Measurements from ENCODE around the gene DNAJC15. TPM values are rescaled to one million over a fixed set of nuclear protein-coding genes. Genes with fewer than 3 reads are reported as not detected.

DNAJC15 gene
- total RNA-seq, 4 donors from 2014 or later, result 5.5 to 12.1 (median 10.9) TPM

DNA sequence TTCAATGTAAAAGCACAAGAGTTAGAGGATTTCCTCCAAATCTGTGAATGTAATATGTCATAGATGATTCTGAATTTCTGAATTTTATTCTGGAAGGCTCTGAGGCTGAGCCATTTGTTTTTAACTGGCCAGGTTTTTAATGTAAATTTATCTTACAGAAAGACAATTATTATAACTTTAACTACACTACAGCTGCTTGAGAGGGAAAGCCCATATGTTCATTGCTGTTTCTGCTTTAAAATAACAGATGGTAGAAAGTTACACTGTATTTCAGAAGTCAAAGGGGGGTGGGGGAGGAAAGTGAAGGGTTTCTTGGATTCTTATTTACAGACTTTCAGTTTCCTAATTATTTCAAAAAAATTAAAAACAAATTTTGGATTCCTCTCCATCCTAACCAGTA is 62.8 kb downstream of the DNAJC15 start:
- no peak for DNase-seq (ENCODE audit: low spot score)
- no peak for ATAC-seq (ENCODE audit: low FRiP score)
- TF ChIP-seq, protein P1, sequence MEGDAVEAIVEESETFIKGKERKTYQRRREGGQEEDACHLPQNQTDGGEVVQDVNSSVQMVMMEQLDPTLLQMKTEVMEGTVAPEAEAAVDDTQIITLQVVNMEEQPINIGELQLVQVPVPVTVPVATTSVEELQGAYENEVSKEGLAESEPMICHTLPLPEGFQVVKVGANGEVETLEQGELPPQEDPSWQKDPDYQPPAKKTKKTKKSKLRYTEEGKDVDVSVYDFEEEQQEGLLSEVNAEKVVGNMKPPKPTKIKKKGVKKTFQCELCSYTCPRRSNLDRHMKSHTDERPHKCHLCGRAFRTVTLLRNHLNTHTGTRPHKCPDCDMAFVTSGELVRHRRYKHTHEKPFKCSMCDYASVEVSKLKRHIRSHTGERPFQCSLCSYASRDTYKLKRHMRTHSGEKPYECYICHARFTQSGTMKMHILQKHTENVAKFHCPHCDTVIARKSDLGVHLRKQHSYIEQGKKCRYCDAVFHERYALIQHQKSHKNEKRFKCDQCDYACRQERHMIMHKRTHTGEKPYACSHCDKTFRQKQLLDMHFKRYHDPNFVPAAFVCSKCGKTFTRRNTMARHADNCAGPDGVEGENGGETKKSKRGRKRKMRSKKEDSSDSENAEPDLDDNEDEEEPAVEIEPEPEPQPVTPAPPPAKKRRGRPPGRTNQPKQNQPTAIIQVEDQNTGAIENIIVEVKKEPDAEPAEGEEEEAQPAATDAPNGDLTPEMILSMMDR (IDR thresholded peaks at IDR 0.05), result no peak

- TF ChIP-seq, protein P1 (IDR thresholded peaks at IDR 0.05), result no peak
- DNase-seq (ENCODE audit: low spot score), result no peak
- ATAC-seq (ENCODE audit: low FRiP score), result no peak
Measured at GRCh38 chr13:43088093-43088511, 64.7 kb downstream of the DNAJC15 start.

DNA sequence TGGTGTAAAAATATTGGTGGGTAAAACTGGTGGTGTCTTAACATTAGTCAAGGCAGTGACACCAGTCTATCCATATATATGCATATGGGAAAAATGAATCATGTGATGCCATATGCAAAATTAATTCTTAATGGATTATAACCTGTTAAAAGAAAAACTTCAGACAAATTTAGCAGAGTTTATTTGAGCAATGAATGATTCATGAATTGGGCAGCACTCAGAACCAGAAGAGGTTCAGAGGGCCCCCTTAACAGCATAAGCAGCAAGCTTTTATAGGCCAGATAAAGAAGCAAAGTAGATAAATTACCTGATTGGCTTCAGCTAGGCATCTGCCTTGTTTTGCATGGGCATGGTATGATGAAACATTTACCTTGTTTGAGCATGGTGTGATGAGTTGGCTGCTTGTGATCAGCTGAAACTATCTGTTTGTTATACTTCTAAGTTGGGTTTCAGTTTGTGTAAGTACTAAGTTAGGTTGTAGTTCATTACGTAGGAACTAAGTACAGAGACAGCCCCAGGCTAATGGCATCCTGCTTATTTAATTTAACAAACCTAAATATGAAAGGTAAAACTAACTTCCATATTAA is 66.6 kb downstream of the DNAJC15 start:
- ATAC-seq (ENCODE audit: low FRiP score) (no peak), DNase-seq (ENCODE audit: low spot score) (no peak)
- TF ChIP-seq, protein P1 (IDR thresholded peaks at IDR 0.05), result no peak

GRCh38 chr13:43094901-43095300 is 71.5 kb downstream of the DNAJC15 start:
- no peak for DNase-seq (ENCODE audit: low spot score)
- TF ChIP-seq, protein P1 (IDR thresholded peaks at IDR 0.05), result no peak
- ATAC-seq (ENCODE audit: low FRiP score), result no peak

DNA sequence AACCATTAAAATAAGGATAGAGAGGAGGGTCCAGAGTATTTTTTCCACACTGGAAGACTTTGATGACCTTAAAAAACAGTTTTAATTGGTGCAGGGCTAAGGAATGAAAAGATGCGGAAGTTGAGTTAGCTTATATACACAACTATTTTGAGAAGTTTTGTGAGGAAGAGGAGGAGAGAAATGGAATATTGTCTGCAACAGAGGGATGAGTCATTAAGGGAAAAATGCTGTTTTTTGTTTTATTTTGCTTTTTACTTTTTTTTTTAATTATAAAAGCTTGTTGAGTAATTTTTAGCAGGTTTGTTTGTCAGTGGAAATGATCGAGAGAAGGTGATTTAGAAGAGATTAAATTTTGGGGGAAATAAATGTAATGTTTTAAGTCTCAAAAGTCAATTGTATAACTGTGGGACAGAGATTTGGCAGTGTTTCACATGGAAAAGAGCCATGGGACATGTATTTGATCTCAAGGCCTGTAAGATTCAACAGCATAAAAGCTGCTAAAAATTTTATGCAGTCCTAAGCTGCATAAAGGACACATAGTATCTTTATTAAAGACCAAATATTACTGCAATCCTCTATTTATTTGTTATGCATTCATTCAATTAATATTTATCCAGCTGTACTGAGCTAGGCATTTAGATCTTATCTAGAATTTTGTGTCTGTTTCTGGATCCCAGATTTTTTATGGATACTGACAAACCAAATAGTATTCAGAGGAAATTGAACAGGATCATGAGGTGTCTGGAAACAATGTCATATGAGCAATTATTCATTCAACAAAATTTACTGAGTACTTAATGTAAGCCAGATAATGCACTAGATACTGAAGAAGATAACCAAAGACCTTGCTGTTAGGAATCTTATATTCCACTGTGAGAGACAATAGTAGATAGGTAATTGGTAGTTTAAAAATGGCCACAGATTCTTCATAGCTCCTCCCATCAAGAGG is 72.7 kb downstream of the DNAJC15 start:
- no peak for DNase-seq (ENCODE audit: low spot score)
- TF ChIP-seq, protein P1 (IDR thresholded peaks at IDR 0.05), result no peak
- ATAC-seq (ENCODE audit: low FRiP score), result no peak

DNA sequence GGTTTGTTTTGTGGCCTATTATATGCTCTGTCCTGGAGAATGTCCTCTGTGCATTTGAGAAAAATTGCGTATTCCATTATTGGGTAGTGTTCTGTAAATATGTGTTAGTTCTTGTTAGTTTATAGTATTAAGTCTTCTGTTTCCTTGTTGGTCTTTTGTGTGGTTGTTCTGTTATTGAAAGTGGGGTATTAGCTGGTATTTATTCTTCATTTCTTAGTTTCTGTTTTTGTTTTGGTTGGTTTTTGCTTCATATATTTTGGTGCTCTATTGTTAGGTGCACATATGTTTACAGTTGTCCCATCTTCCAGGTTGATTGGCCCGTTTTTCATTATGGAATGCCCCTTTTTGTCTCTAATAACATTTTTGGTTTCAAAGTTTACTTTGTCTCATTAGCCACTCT is 77.3 kb downstream of the DNAJC15 start:
- TF ChIP-seq, protein P1 (IDR thresholded peaks at IDR 0.05), result no peak
- no peak for DNase-seq (ENCODE audit: low spot score)
- no peak for ATAC-seq (ENCODE audit: low FRiP score)
